ENCODE data around the gene LRRIQ4. TPM values are rescaled to one million over a fixed set of nuclear protein-coding genes. Genes with fewer than 3 reads are reported as not detected.

Gene LRRIQ4
- total RNA-seq, 1 donor from 2014 or later = 0.38 TPM

- H3K27ac Mint-ChIP-seq (ENCODE audit: unreplicated experiment) = no peak overlapping the region
- H3K9me3 Mint-ChIP-seq (ENCODE audit: unreplicated experiment) = peaks cover 4% of the 10 kb centered on the region
- TF ChIP-seq, protein P1, sequence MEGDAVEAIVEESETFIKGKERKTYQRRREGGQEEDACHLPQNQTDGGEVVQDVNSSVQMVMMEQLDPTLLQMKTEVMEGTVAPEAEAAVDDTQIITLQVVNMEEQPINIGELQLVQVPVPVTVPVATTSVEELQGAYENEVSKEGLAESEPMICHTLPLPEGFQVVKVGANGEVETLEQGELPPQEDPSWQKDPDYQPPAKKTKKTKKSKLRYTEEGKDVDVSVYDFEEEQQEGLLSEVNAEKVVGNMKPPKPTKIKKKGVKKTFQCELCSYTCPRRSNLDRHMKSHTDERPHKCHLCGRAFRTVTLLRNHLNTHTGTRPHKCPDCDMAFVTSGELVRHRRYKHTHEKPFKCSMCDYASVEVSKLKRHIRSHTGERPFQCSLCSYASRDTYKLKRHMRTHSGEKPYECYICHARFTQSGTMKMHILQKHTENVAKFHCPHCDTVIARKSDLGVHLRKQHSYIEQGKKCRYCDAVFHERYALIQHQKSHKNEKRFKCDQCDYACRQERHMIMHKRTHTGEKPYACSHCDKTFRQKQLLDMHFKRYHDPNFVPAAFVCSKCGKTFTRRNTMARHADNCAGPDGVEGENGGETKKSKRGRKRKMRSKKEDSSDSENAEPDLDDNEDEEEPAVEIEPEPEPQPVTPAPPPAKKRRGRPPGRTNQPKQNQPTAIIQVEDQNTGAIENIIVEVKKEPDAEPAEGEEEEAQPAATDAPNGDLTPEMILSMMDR (IDR thresholded peaks at IDR 0.05; ENCODE audit: unreplicated experiment) = no peak
- peaks cover 13% of the 10 kb centered on the region for H3K36me3 Mint-ChIP-seq (ENCODE audit: low read depth, unreplicated experiment)
- H3K4me3 Mint-ChIP-seq (ENCODE audit: unreplicated experiment) = no peak overlapping the region
- H3K27me3 Mint-ChIP-seq (ENCODE audit: unreplicated experiment) = peaks cover 3% of the 10 kb centered on the region
- DNase-seq (ENCODE audit: low spot score) = no peak
- peaks cover 18% of the 10 kb centered on the region for H3K4me1 Mint-ChIP-seq (ENCODE audit: unreplicated experiment)
Measured at GRCh38 chr3:169815590-169816150, 3.0 kb downstream of the LRRIQ4 start.

DNA sequence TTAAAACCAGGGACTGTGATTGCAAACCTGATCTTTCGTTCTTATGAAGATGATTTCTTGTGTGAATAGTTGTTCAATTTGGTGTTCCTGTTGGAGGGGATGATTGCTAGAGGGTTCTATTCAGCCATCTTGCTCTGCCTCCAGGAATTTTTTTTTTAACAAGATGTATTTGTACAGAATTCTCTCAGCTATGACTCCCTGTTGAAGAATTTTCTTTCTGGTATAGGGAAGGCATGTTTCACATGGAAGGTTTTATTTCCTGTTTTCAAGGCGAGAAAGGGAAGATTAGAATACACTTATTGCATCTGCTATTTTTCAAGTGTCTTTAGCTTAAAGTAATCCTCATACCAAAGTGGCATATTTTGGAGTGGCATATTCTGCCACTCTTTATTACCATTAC is 5.6 kb downstream of the LRRIQ4 start:
- H3K27me3 Mint-ChIP-seq (ENCODE audit: unreplicated experiment) = peaks cover 3% of the 10 kb centered on the region
- TF ChIP-seq, protein P1 (IDR thresholded peaks at IDR 0.05; ENCODE audit: unreplicated experiment) = no peak
- peaks cover 11% of the 10 kb centered on the region for H3K36me3 Mint-ChIP-seq (ENCODE audit: low read depth, unreplicated experiment)
- H3K4me3 Mint-ChIP-seq (ENCODE audit: unreplicated experiment) = no peak overlapping the region
- no peak for DNase-seq (ENCODE audit: low spot score)
- H3K4me1 Mint-ChIP-seq (ENCODE audit: unreplicated experiment) = peaks cover 9% of the 10 kb centered on the region
- H3K27ac Mint-ChIP-seq (ENCODE audit: unreplicated experiment) = no peak overlapping the region
- H3K9me3 Mint-ChIP-seq (ENCODE audit: unreplicated experiment) = peaks cover 4% of the 10 kb centered on the region

- H3K36me3 Mint-ChIP-seq (ENCODE audit: low read depth, unreplicated experiment) = peaks cover 3% of the 10 kb centered on the region
- no peak for DNase-seq (ENCODE audit: low spot score)
- no peaks in the 10 kb centered on the region for H3K9me3 Mint-ChIP-seq (ENCODE audit: unreplicated experiment)
- H3K4me3 Mint-ChIP-seq (ENCODE audit: unreplicated experiment) = no peak overlapping the region
- H3K27ac Mint-ChIP-seq (ENCODE audit: unreplicated experiment) = no peak overlapping the region
- peaks cover 15% of the 10 kb centered on the region for H3K4me1 Mint-ChIP-seq (ENCODE audit: unreplicated experiment)
- TF ChIP-seq, protein P1 (IDR thresholded peaks at IDR 0.05; ENCODE audit: unreplicated experiment) = no peak
- peaks cover 1% of the 10 kb centered on the region for H3K27me3 Mint-ChIP-seq (ENCODE audit: unreplicated experiment)
Measured at GRCh38 chr3:169822091-169822490, 9.4 kb downstream of the LRRIQ4 start.

- H3K9me3 Mint-ChIP-seq (ENCODE audit: unreplicated experiment) = no peaks in the 10 kb centered on the region
- H3K36me3 Mint-ChIP-seq (ENCODE audit: low read depth, unreplicated experiment) = peaks cover 1% of the 10 kb centered on the region
- H3K27ac Mint-ChIP-seq (ENCODE audit: unreplicated experiment) = no peak overlapping the region
- TF ChIP-seq, protein P1 (IDR thresholded peaks at IDR 0.05; ENCODE audit: unreplicated experiment) = no peak
- no peak for DNase-seq (ENCODE audit: low spot score)
- no peak overlapping the region for H3K4me3 Mint-ChIP-seq (ENCODE audit: unreplicated experiment)
- peaks cover 1% of the 10 kb centered on the region for H3K27me3 Mint-ChIP-seq (ENCODE audit: unreplicated experiment)
- H3K4me1 Mint-ChIP-seq (ENCODE audit: unreplicated experiment) = peaks cover 16% of the 10 kb centered on the region
Measured at GRCh38 chr3:169822540-169822939, 9.9 kb downstream of the LRRIQ4 start.

GRCh38 chr3:169822983-169823382 is 10.3 kb downstream of the LRRIQ4 start:
- Mint-ChIP-seq H3K4me1 (ENCODE audit: unreplicated experiment) (peaks cover 17% of the 10 kb centered on the region), H3K36me3 (ENCODE audit: low read depth, unreplicated experiment) (no peaks in the 10 kb centered on the region), H3K4me3 (ENCODE audit: unreplicated experiment) (no peak overlapping the region), H3K27ac (ENCODE audit: unreplicated experiment) (no peak overlapping the region), H3K27me3 (ENCODE audit: unreplicated experiment) (no peaks in the 10 kb centered on the region), H3K9me3 (ENCODE audit: unreplicated experiment) (no peaks in the 10 kb centered on the region)
- DNase-seq (ENCODE audit: low spot score) = no peak
- TF ChIP-seq, protein P1 (IDR thresholded peaks at IDR 0.05; ENCODE audit: unreplicated experiment) = no peak

Data from endothelial cell (in vitro differentiated cells).